Inferior parietal cortex (tissue), 1 donor: Measurements from ENCODE around the gene BTBD9.
"Not testable (repeated sequence)": the region's sequence is repeated elsewhere in the genome, so short reads cannot be mapped to it uniquely, and the experiment has no call there.

Experiments used
- DNase-seq: peaks from one replicate; pipeline ENCODE4 v3.0.0-alpha.2; 2016; ENCODE audit errors: extremely low spot score

Gene BTBD9

GRCh38 chr6:38347829-38348228 lies 291.9 kb downstream of the BTBD9 start:
- not testable (repeated sequence) for DNase-seq

DNA sequence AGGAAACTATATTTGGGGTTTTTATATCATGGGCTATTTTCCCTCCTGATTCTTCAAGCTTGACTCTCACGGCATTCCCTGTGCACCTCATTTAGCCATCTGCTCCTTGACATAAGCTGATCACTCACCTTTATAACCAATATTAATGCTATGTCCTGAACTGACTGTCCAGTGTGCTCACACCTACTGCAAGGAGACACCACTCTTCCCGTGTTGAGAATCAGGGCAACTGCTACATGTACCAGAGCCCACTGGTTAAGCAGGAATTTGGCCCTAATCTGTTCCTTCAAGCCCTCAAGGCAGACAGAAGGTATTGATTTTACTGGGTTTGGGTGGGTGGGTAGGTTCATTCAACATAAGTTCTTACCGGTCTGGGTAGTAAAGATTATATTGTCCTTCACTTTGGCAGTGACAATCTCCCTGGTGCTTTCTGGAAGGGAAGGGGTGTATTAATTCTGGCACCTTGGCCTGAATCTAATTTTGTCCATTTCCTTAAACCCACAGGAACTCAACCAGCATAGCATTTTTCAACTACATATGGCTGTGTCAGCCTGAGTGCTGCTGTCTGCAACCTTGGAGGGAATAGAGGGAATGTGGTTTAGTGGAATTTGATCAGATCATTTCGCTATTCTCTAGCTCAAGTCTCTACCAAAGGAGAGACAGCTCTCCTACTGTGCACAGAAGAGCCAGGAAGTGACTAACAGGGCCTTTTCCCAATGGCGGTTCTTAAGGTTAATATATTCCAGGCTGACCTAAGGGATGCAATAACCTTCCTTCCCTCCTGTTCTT lies 293.2 kb downstream of the BTBD9 start:
- no peak for DNase-seq

DNA sequence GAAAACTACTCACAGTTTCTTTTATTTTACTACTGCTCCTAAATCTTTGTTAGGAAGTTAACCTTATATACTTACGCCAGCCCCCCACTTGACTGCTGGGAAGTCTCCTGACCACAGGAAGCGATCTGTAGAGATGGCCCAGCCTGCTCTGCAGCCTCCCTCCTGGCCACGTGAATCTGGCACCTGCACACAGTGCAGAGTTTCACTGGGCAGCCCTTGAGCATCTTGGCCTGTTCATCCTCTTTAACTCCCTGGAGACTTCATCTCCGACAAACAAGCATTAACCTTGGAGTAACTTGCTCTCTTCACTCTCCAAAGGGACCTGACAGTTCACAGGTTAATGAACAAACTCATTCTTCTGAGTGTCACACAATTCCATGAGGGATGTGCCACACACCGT lies 294.1 kb downstream of the BTBD9 start:
- no peak for DNase-seq

- DNase-seq, result no peak
Observed at GRCh38 chr6:38341496-38341895, 298.2 kb downstream of the BTBD9 start.

DNA sequence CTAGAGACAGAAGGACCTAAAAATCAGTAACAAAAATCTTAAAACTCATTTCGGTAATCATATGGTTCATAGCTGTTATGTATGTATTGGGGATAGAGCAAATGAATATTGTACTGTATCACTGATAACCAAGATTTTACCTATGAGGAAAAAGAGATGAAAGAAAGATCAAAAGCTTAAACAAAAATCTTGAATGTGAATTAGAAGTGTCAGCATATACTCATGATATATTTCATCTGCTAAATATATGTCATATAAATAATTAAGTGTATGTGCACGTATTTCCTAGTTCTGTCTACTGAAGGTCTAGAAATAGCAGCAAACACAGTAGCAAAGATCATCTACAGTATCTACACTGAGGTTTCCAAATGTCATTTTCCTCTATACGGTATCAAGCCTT lies 299.8 kb downstream of the BTBD9 start:
- DNase-seq, result no peak

DNA sequence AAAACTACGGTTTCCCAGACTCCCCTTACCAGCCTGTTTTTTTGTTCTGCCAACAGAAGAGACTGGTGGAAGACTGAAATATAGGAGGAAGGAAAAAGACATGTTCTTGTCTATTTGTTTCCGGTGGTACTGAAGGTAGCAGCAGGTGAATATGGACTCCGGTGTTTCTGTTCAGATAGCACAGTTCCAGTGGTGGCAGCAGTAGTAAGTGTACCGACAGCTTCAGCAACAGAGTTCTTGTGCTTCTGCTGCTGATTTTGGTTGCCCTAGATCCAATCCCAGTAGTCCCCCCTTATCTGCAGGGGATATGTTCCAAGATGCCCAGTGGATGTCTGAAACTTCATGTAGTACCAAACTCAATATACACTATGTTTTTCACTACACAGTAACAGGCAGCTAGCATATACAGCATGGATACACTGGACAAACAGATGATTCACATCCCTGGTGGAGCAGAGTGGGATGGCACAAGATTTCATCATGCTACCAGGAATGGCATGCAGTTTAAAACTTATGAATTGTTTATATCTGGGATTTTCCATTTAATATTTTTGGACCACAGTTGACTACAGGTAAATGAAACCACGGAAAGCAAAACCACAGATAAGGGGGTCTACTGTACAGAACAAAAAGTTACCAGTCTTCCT lies 301.8 kb downstream of the BTBD9 start:
- no peak for DNase-seq

GRCh38 chr6:38336922-38337321 lies 302.8 kb downstream of the BTBD9 start:
- DNase-seq, result no peak

- no peak for DNase-seq
Observed at GRCh38 chr6:38326837-38327236, 312.9 kb downstream of the BTBD9 start.

DNA sequence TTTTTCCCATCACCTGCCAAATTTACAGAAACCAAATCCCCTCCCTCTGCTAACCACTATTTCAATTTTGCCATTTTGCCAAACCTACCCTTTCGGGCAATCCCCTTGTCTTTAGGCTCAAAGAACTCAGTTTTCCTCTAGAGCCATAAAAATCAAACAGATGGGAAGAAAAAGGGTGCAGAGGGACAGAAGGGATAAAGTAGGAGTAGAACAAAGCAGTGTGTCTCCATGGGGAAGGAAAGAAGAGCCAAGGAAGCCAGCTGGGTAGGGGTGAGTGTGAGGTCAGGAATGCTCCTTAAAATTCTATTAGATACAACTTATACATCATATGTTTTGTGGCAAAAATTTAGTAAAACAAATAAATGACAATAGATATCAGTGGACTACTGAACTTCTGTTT lies 316.5 kb downstream of the BTBD9 start:
- DNase-seq, result no peak

DNA sequence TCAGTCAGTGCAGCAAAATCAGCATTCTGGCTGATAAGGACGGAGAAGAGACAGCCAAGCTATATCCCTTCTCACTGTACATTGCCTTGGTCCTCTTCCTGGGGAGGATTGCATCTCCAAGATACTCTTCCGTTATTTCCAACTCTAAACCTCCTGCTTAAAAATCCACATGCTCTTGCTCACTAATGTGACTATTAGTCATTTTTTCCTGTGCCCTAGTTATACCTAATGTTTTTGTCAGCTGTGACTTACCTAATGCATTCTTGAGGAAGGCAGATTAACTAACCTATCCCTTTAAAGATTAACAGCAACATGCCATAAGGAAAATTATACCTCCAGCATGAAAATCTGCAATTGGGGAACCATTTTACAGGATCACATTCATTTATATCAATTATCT lies 317.6 kb downstream of the BTBD9 start:
- no peak for DNase-seq

DNA sequence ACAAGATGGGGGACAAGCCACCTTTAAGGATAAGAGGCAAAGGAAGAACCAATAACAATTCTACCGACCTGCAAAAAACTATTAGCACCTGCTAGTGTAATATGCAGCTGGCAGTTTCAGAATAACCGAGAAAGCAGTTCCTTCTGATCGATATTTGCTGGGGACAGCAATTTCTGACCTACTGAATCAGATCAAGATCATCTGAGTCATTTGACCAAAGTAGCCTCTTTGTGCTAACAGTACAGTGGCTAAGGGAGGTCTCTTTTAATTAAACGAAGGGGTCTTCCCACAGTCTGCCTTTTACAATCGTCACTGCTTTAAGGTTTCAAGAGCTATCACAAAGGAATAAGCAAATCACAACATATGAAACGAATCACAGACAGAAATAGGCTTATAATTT lies 318.9 kb downstream of the BTBD9 start:
- DNase-seq, result no peak

DNA sequence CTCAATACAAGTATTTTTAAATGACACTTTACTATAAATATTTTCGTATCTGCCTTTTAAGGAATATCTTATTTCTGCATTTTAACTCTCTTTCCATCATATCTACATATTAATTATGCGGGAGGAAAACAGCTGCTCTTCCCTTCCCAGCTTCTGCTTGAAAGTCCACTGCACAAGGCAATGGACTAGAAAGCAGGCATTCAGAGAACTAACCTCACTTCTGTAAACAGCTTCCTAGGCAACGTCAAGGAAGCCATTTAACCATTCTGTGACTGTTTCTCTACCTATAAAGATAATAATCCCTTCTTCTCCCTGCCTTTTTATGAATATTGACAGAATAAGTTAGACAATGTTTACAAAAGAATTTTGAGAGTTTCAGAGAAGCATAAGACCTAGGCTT lies 319.4 kb downstream of the BTBD9 start:
- no peak for DNase-seq

GRCh38 chr6:38319256-38320212 lies 320.2 kb downstream of the BTBD9 start:
- DNase-seq, result no peak

DNA sequence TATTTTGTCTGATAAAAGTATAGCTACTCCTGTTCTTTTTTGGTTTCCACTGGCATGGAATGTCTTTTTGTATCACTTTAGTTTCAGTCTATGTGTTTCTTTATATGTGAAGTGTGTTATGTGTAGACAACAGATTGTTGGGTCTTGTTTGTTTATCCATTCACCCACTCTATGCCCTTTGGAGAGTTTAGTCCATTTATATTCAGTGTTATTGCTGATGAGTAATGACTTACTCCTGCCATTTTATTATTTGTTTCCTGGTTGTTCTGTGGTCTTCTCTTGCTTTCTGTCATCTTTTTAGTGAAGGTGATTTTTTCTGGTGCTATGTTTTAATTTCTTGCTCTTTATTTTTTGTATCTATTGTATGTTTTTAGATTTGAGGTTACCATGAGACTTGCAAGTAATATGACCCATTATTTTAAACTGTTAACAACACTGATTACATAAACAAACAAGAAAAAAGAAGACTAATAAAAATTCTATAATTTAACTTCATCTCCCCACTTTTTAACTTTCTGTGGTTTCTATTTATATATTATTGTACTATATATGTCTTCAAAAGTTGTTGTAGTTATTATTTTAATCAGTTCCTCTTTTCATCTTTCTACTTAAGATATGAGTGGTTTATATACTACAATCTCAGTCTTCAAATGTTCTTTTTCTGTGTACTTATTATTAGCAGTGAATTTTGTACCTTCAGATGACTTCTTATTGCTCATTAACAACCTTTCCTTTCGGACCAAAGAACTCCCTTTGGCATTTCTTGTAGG lies 323.4 kb downstream of the BTBD9 start:
- no peak for DNase-seq

- no peak for DNase-seq
Observed at GRCh38 chr6:38311201-38311600, 328.5 kb downstream of the BTBD9 start.

- no peak for DNase-seq
Observed at GRCh38 chr6:38310061-38310460, 329.7 kb downstream of the BTBD9 start.

GRCh38 chr6:38307740-38308139 lies 332.0 kb downstream of the BTBD9 start:
- DNase-seq, result no peak

GRCh38 chr6:38306931-38307330 lies 332.8 kb downstream of the BTBD9 start:
- no peak for DNase-seq

- no peak for DNase-seq
Observed at GRCh38 chr6:38305995-38306681, 333.6 kb downstream of the BTBD9 start.

DNA sequence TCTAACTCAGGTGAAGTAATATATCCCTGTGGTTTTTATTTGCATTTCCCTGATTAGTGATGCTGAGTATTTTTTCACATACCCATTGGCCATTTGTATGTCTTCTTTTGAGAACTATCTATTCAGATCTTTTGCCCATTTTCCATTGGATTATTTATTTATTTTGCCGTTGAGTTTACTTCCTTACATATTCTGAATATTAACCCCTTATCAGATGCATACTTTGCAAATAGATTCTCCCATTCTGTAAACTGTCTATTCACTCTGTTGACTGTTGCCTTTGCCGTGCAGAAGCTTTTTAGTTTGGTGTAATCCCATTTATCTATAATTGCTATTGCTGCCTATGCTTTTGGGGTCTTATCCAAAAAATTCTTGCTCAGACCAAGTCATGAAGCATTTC lies 336.9 kb downstream of the BTBD9 start:
- no peak for DNase-seq

- DNase-seq, result no peak
Observed at GRCh38 chr6:38302081-38302480, 337.6 kb downstream of the BTBD9 start.
